SJSA1 (cell line): ENCODE measurements around the gene OR12D3. TPM values are rescaled to one million over a fixed set of nuclear protein-coding genes. Genes with fewer than 3 reads are reported as not detected.
"Not testable (repeated sequence)": the region's sequence is repeated elsewhere in the genome, so short reads cannot be mapped to it uniquely, and the experiment has no call there.

Experiments
- DNase-seq, 2 experiments: peaks; one replicate each; pipeline ENCODE4 v3.0.0-alpha.2; 2015 to 2020; ENCODE audit warnings: low spot score in 2 of 2, low read depth in 1 of 2
- H3K27ac ChIP-seq: fragments of 250-450 bp; sonication (Bioruptor Pico); 2 replicates; pipeline ENCODE4 v1.5.1; 2020; ENCODE audit warnings: mild to moderate bottlenecking, moderate library complexity
- H3K27me3 ChIP-seq: fragments of 250-450 bp; sonication (Bioruptor Pico); replicated peaks from 2 replicates; pipeline ENCODE4 v1.5.1; 2020; ENCODE audit warnings: mild to moderate bottlenecking, moderate library complexity
- H3K36me3 ChIP-seq: fragments of 250-450 bp; sonication (Bioruptor Pico); 2 replicates; pipeline ENCODE4 v1.5.1; 2020; ENCODE audit warnings: mild to moderate bottlenecking
- H3K4me1 ChIP-seq: fragments of 250-450 bp; sonication (Bioruptor Pico); replicated peaks from 2 replicates; pipeline ENCODE4 v1.6.1; 2021; ENCODE audit warnings: mild to moderate bottlenecking
- H3K4me3 ChIP-seq: fragments of 250-450 bp; sonication (Bioruptor Pico); 2 replicates; pipeline ENCODE4 v1.5.1; 2020; ENCODE audit warnings: mild to moderate bottlenecking
- H3K9me3 ChIP-seq: fragments of 250-450 bp; sonication (Bioruptor Pico); replicated peaks from 2 replicates; pipeline ENCODE4 v1.5.1; 2020; ENCODE audit warnings: mild to moderate bottlenecking
- total RNA-seq: library from RNA; depleted of rRNA; stranded (reverse); fragments of >200 nt; shearing (Covaris generic); gene quantifications from 2 replicates; pipeline ENCODE4 v1.2.3, GENCODE V29; 2014; rRNA removed

Gene OR12D3, protein sequence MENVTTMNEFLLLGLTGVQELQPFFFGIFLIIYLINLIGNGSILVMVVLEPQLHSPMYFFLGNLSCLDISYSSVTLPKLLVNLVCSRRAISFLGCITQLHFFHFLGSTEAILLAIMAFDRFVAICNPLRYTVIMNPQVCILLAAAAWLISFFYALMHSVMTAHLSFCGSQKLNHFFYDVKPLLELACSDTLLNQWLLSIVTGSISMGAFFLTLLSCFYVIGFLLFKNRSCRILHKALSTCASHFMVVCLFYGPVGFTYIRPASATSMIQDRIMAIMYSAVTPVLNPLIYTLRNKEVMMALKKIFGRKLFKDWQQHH
- not detected in 2 replicates for total RNA-seq

DNA sequence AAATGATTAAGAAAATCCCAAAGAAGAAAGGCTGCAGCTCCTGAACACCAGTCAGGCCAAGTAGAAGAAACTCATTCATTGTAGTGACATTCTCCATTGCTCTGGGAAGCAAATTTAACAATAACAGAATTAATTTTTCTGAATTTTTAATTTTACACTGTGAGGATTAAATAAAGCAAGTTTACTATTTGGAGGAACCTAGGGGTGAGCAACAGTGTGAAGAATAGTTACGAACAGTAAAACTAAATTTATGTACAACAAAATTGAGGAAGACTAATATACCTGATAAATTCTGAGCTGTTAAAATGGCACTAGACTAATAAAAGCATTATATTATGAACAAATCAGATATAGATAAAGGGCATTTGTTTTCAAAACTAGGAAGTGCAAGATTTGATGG lies at the start of gene OR12D3:
Gene OR12D3, minus strand, starts transcription at position 101 of the 400 bp plus-strand sequence. Its CDS starts 4 bp downstream, at position 97.
- no peaks in the 10 kb centered on the region for H3K36me3 ChIP-seq
- H3K27me3 ChIP-seq, result no peaks in the 10 kb centered on the region
- H3K4me3 ChIP-seq, result no peak within 1 kb of the TSS
- no peaks in the 10 kb centered on the region for H3K9me3 ChIP-seq
- no peaks in the 10 kb centered on the region for H3K4me1 ChIP-seq
- no peak for DNase-seq
- H3K27ac ChIP-seq, result no peak within 1 kb of the TSS

DNA sequence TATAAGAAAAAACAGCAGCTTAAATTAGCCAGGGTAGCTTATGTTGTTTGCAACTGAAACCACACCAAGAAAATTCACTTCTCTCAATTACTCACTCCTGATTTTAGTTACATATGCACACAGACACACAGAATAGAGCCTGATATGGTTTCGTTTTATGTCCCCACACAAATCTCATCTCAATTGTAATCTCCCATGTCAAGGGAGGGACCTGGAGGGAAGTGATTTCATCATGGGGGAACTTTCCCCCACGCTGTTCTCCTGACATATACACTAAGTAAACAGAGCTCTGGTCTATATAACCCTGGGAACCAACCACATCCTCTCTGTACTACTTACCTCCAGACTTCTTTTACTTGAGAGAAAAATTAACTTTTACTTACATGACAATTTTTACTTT lies 49.5 kb upstream of the OR12D3 start:
- H3K4me1 ChIP-seq, result no peaks in the 10 kb centered on the region
- no peaks in the 10 kb centered on the region for H3K36me3 ChIP-seq
- no peaks in the 10 kb centered on the region; the same call in 1 of the 2 replicates for H3K27me3 ChIP-seq
- H3K4me3 ChIP-seq, result no peak overlapping the region
- H3K9me3 ChIP-seq, result no peaks in the 10 kb centered on the region
- no peak overlapping the region for H3K27ac ChIP-seq
- no peak for DNase-seq

DNA sequence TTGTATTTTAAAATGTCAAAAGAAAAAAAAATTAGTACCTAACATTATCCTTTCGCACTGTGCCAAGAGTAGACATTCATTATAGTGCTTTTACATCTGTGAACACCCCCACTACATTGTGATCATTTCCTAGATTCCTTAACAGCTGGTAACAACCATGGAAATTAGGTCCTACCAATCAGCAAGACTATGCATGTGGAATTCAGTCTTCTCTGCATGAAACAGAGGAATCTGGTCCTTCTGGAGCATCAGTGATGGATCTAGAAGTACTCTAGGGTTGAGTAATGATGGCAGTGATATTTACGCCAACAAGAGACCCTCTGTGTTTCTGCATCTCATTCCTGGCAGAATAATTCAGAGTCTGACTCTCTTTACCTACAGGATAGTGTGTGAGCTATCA lies 49.1 kb upstream of the OR12D3 start:
- Histone ChIP-seq H3K9me3 (no peaks in the 10 kb centered on the region), H3K4me1 (no peaks in the 10 kb centered on the region), H3K27ac (no peak overlapping the region), H3K36me3 (no peaks in the 10 kb centered on the region), H3K4me3 (no peak overlapping the region), H3K27me3 (no peaks in the 10 kb centered on the region; the same call in 1 of the 2 replicates)
- no peak for DNase-seq

DNA sequence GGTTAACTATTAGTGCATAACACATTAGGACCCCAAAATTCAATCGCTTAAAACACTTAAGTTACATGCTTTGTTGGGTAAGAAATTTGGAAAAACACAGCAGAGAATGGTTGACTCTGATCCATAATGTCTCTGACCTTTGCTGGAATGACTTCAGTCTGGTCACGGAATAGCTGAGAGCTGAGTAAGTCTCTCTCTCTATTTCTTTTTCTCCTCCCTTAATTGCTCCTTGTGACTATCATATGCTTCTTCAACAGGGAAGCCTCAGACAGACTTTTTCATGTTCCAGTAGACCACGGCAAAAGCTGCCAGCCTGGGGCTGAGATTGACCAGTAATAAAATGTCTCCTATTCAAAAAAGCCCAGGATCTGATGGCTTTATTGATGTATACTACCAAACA lies 44.4 kb upstream of the OR12D3 start:
- no peaks in the 10 kb centered on the region for H3K36me3 ChIP-seq
- H3K27ac ChIP-seq, result no peak overlapping the region
- H3K4me3 ChIP-seq, result no peak overlapping the region
- no peaks in the 10 kb centered on the region for H3K4me1 ChIP-seq
- no peaks in the 10 kb centered on the region for H3K9me3 ChIP-seq
- no peak for DNase-seq
- no peaks in the 10 kb centered on the region for H3K27me3 ChIP-seq

DNA sequence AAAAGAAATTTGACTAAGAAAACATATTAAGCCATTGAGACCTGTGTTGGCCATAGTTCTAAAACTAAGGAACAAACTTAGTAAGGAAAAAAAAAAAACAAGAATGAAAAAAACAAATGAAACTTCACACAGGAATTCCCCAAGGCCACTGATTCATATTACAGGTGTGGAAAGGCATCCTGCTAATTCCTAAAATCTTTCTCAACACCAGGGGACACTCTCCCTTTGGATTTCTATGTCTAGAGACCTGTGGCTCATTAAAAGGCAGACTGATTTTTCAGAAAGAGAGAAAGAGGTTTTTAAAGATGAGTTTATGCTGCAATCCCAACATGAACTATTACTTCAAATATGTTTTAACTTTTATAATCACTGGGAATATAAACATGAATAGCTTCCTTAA lies 39.5 kb upstream of the OR12D3 start, which contains the start of gene OR12D1:
Gene OR12D1, plus strand, starts transcription at position 341 of the 400 bp plus-strand sequence.
- H3K4me1 ChIP-seq, result no peaks in the 10 kb centered on the region
- no peak within 1 kb of the TSS for H3K4me3 ChIP-seq
- no peaks in the 10 kb centered on the region for H3K36me3 ChIP-seq
- H3K27me3 ChIP-seq, result no peaks in the 10 kb centered on the region
- no peaks in the 10 kb centered on the region for H3K9me3 ChIP-seq
- H3K27ac ChIP-seq, result no peak within 1 kb of the TSS
- DNase-seq, result no peak

DNA sequence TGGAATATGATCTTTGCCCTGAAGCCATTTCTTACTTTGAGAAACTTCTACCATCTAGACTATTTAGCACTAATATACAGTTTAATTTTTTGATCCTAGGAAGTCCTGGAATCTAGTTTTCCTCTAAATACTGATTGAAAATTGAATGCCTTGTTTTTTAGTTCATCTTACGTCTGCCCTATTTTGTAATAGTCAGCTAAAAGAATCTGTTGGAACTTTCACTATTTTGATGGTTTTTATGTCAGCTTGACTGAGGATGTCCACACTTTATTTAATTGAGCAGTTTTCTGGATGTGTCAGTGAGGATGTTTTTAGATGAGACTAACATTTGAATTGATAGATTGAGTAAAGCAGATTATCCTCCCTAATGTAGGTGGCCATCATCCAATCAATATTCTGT lies 28.7 kb upstream of the OR12D3 start:
- no peaks in the 10 kb centered on the region for H3K4me1 ChIP-seq
- no peaks in the 10 kb centered on the region for H3K27me3 ChIP-seq
- no peak for DNase-seq
- no peaks in the 10 kb centered on the region for H3K36me3 ChIP-seq
- no peaks in the 10 kb centered on the region for H3K9me3 ChIP-seq
- no peak overlapping the region for H3K4me3 ChIP-seq
- H3K27ac ChIP-seq, result no peak overlapping the region

DNA sequence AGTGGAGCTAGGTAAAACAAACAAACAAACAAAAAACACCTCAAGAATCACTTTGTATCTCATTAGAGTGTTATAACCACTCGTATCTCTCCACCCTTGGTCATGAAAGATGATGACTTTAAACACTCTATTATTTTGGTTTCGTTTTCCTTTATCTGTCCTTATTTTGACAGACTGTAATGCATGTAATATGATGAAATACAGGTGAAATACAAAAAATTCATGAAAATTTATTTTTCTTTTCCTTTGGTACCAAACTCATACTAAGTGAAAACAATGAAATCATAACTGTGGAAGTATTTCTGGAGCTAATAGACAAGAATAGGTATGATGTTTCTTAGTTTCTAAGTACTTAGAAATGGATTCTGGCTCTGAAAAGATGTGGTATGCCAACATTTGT lies 24.4 kb upstream of the OR12D3 start:
- Histone ChIP-seq H3K9me3 (no peaks in the 10 kb centered on the region), H3K36me3 (no peaks in the 10 kb centered on the region), H3K4me3 (no peak overlapping the region), H3K27me3 (no peaks in the 10 kb centered on the region), H3K27ac (no peak overlapping the region), H3K4me1 (no peaks in the 10 kb centered on the region)
- DNase-seq, result no peak

DNA sequence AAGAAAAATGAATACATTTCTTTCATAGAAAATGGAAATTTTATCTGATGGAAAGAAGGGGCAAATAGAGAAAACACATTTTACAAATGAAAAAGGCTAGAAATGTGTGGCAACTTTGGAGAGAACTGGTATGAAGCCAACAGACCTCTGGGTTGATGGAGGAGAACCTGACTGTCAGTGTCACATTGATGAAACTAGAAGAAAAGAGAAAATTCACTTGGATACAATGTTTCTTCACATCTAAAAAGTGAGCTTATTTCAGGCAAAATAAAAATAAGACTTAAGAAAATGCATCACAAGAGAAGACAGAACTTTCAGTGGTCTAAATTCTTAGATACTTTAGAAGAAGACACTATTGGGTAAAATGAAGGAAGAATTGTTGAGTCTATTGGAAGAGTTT lies 20.2 kb upstream of the OR12D3 start, which contains the start of gene OR12D2:
Gene OR12D2, plus strand, starts transcription at position 301 of the 400 bp plus-strand sequence. CDS start 1,069 bp downstream, outside the sequence.
- Histone ChIP-seq H3K27me3 (no peaks in the 10 kb centered on the region), H3K4me3 (no peak within 1 kb of the TSS), H3K4me1 (no peaks in the 10 kb centered on the region), H3K36me3 (no peaks in the 10 kb centered on the region), H3K27ac (no peak within 1 kb of the TSS), H3K9me3 (no peaks in the 10 kb centered on the region)
- DNase-seq, result no peak

DNA sequence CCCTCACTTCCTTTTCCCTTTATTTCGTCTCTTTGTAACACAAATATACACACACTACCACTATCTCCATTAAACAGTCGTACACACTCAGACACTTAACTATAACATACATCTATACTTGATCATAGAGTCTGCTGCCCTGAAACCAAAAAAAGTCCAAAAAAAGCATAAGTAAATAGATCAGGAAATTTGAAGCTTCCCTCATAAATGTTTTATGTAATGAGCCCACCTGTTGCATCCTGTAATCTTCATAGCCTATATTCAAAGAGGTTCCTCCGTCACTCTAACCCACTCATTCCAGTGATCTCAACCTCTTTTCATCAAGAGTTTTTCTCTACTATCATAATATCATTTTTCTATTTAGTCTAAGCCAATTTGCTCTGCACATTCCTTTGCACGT lies 13.4 kb upstream of the OR12D3 start:
- no peak overlapping the region for H3K4me3 ChIP-seq
- DNase-seq, result no peak
- no peak overlapping the region for H3K27ac ChIP-seq

DNA sequence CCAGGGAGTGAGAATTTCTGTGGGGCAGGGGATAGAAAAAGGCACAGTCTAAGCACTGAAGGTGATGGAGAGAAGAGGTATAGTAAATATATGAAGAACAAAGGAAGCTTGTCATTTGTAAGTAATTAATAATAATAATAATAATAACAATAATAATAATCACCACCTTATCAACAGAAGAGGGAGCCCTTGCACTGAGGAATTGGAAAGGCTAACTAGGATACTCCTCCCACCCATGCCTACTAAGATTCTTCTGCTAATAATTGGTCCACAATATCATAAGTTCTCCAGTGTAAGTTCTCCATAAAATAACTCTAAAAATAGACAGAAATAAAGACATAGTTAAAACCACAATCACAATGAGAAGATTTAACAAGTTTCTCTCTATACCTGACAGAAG lies 912 bp upstream of the OR12D3 start:
- DNase-seq, result no peak
- H3K9me3 ChIP-seq, result no peaks in the 10 kb centered on the region
- H3K27me3 ChIP-seq, result no peaks in the 10 kb centered on the region
- no peaks in the 10 kb centered on the region for H3K36me3 ChIP-seq
- no peaks in the 10 kb centered on the region for H3K4me1 ChIP-seq
- no peak overlapping the region for H3K4me3 ChIP-seq
- H3K27ac ChIP-seq, result no peak overlapping the region

More for the DNA sequence above, 13.4 kb upstream of the OR12D3 start:
- H3K27me3 ChIP-seq, result no peaks in the 10 kb centered on the region
- H3K9me3 ChIP-seq, result no peaks in the 10 kb centered on the region
- no peaks in the 10 kb centered on the region for H3K4me1 ChIP-seq
- no peaks in the 10 kb centered on the region for H3K36me3 ChIP-seq

DNA sequence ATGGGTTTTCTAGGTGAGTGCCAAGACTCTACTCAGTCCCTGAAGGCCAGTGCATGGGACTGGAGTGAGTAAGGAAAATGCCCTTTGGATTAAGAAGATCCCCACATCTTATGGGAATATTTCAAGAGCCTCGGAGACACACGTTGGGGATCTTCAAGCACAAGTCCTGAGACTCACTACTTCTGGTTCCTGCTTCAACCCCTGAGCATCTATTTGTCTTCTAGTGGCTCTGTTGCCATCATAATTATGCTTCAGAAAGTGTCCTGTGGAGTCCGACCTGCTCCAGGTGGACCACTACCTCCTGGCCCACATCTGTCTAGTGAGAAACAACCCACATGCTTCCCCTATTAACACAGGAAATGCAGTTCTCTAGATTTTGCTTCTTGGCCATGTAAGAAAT lies 6.3 kb downstream of the OR12D3 start, which contains the start of gene OR5V1:
Gene OR5V1, minus strand, starts transcription at position 101 of the 400 bp plus-strand sequence. CDS start 12,670 bp downstream, outside the sequence.
- Histone ChIP-seq H3K4me1 (no peaks in the 10 kb centered on the region), H3K27me3 (no peaks in the 10 kb centered on the region), H3K9me3 (no peaks in the 10 kb centered on the region), H3K27ac (no peak within 1 kb of the TSS), H3K4me3 (no peak within 1 kb of the TSS), H3K36me3 (no peaks in the 10 kb centered on the region)
- DNase-seq, result no peak

DNA sequence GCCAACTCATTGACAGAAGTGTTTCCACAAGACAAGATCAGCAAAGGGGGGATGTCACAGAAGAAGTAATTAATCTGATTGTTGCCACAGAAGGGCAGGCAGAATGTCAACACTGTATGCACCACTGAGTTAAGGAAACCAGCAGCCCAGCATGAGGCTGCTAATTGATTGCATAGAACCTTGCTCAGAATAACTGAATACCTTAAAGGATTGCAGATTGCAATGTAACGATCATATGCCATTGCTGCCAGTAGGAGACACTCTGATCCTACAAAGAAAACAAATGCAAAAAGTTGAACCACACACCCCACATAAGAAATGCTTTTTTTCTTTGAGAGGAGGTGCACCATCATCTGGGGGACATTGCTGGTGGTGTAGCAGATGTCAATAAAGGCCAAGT lies 19.5 kb downstream of the OR12D3 start:
- Histone ChIP-seq H3K4me3 (no peak overlapping the region), H3K9me3 (no peaks in the 10 kb centered on the region), H3K27ac (no peak overlapping the region), H3K27me3 (no peaks in the 10 kb centered on the region), H3K36me3 (no peaks in the 10 kb centered on the region), H3K4me1 (no peaks in the 10 kb centered on the region)
- no peak for DNase-seq

DNA sequence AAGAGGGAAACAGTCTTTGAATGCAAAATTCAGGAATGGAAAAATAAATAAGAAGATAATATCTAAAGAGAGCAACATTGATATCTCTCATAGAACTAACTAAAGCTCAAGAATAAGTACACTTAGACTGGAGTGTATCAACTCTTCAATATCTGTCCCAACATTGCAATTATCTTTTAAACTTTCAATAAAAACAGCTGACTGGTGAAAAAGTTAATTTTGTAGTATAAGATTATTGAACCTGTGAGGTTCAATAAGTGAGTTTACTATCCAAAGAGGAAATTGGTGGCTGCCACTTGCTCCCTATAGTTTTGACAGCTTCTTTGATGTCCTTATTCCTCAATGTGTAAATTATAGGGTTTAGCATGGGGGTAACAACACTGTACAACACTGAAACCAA lies 20.1 kb downstream of the OR12D3 start:
- Histone ChIP-seq H3K4me3 (no peak overlapping the region), H3K27ac (no peak overlapping the region), H3K27me3 (no peaks in the 10 kb centered on the region), H3K36me3 (no peaks in the 10 kb centered on the region), H3K9me3 (no peaks in the 10 kb centered on the region), H3K4me1 (no peaks in the 10 kb centered on the region)
- no peak for DNase-seq

DNA sequence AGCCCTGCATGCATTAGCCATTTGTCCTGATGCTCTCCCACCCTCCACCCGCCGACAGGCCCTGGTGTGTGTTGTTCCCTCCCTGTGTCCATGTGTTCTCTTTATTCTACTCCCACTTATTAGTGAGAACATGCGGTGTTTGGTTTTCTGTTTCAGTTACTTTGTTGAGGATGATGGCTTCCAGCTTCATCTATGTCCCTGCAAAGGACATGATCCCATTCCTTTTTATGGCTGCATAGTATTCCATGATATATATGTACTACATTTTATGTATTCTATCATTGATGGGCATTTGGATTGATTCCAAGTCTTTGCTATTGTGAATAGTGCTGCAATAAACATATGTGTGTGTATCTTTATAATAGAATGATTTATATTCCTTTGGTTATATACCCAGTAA lies 25.7 kb downstream of the OR12D3 start:
- not testable (repeated sequence) for H3K4me1 ChIP-seq, H3K36me3 ChIP-seq, H3K27ac ChIP-seq, H3K9me3 ChIP-seq, H3K27me3 ChIP-seq, H3K4me3 ChIP-seq, DNase-seq
